D721Med (cell line): ENCODE data around the gene ADCY5.

ENCODE experiments used
- DNase-seq: peaks from one replicate; pipeline ENCODE4 v3.0.0; 2011; ENCODE audit warnings: low spot score; ENCODE audit not compliant: insufficient read length
- FAIRE-seq: peaks from 2 replicates; lab custom pipeline; 2011; peaks lifted over from hg19 to GRCh38; lab: Jason Lieb, UNC
- CTCF ChIP-seq: IDR thresholded peaks from 2 replicates; pipeline ENCODE4 v1.5.1; 2012; ENCODE audit warnings: mild to moderate bottlenecking, control low read depth; ENCODE audit not compliant: insufficient read depth; ENCODE audit errors: missing control alignments

ADCY5 gene

DNA sequence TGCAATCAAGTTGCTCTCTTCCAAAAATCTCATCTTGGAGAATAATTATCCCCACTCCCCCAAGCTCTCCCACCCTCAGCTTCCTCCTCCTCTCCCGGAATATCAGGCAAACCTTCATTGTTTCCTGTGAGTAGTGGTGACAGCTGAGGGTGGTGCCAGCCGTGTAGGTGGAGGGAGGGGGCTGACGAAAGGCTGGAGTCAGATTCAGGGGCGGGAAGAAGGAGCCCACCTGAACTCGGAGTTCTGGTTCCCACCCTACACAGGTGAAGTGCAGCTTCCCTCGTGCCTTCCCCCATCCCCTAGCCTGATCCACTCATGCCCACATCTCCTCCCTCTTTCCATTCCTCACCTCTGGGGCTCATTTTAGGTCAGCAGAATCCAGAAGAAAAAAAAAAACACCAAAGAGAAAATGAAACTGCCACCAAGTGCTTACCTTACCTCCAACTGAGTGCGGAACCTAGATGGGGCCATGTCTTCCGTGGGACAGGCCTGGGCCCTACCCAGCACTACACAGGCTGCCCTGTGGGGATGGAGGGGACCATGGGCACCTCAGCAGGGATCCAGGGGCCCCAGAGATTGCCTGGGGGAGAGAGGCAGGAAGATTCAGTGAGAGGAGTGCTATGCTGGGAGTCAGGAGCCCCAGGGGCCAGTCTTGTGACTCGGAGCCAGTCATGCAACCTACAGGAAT lies 81.3 kb downstream of the ADCY5 start:
- no peak for FAIRE-seq

DNA sequence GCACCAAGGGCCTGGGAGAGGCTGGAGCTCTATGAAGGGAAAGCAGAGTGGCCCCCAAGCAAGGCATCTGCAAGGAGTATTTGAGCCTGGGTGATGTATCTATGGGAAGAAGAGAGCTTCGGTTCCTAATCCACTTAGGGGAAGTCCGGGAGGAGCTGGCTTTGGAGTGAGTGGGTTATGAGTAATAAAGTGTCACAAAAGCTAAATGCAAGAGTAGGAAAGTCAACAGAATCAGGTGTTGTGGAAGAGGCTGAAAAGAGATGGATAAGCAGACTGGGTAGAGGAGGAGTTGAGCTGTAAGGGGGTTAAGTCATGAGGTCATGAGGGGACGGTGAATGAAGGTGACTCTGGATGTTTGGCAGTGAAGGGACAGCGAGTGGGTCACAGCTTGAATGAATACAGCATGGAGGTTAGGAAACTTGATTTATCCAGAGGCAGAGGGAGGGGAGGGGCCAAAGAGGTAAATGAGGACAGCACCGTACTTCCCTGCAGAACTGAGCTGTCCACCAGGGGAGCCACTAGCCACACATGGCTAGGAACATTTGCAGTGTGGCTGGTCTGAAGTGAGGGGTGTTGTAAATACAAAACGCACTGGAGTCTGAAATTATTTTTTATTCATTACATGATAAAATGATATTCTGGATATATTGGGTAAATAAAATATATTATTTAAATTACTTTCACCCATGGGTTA lies 83.3 kb downstream of the ADCY5 start:
- DNase-seq = no peak
- TF ChIP-seq CTCF = peak; percentile 30
- FAIRE-seq = no peak

More for the DNA sequence above, 81.3 kb downstream of the ADCY5 start:
- DNase-seq = no peak
- TF ChIP-seq CTCF = no peak

DNA sequence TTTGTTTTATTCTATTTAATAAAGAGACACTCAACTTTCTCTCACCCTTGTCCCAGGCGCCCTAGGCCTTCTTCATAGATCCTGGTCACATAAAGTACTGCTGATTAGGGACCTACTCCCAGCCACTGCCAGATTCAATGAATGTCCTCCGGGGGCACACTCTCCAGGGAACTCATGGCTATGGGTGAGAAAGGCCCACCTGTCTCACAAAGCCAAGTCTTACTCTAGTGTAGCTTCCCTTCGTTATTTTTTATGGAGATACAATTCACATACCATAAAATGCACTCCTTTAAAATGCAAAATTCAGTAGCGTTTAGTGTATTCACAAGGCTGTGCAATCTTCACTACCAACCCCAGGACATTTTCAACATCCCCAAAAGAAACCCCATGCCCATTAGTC lies 87.8 kb downstream of the ADCY5 start:
- DNase-seq (no peak), FAIRE-seq (no peak)
- TF ChIP-seq CTCF = no peak

DNA sequence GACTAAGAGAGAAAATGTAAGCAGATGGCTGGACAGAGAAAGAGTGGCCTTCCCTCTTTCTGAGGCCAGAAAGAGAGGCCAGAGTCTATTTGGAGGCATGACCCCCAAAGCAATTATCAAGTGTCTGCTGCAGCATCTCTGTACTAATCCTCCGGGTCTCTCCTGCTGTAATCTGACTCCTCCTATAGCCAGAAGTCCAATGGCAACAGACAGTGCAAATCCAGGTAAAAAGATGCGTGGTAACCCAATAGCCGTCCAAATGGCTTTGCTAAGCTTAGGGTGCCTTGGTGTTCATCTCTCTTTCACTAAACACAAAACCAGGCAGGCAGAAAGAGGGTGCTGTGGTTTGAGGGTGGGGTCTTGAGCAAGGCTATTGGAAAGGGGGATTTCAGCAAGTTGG lies 91.6 kb downstream of the ADCY5 start:
- no peak for TF ChIP-seq CTCF
- FAIRE-seq (no peak), DNase-seq (no peak)

DNA sequence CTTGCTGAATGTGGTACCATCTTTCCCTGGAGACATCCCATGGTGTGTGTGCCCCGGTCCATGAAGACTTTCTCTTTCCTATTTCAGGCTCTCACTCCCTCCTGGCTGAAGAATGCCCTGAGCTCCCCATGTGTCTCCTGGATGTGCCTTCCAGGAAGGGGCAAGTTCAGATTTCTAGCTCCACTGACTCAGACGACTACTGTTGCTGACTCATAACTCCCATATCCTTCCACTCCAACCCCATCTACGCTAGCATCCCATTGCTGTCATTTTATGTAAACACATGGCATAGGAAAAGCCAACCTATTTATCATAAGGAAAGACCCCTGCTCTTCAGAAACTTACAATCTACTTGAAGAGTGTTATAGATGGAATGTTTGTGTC lies 95.0 kb downstream of the ADCY5 start:
- DNase-seq = no peak
- no peak for FAIRE-seq
- TF ChIP-seq CTCF = no peak

- FAIRE-seq (no peak), DNase-seq (no peak)
- TF ChIP-seq CTCF = no peak
Observed at GRCh38 chr3:123353227-123353849, 95.6 kb downstream of the ADCY5 start.

- FAIRE-seq = no peak
- no peak for DNase-seq
- TF ChIP-seq CTCF = no peak
Observed at GRCh38 chr3:123352134-123352554, 96.7 kb downstream of the ADCY5 start.
